ENCODE measurements around the gene MYO3B. TPM values are rescaled to one million over a fixed set of nuclear protein-coding genes. Genes with fewer than 3 reads are reported as not detected.

Gene MYO3B
- total RNA-seq, 1 experiment from 2014 or later: 0.63 TPM

DNA sequence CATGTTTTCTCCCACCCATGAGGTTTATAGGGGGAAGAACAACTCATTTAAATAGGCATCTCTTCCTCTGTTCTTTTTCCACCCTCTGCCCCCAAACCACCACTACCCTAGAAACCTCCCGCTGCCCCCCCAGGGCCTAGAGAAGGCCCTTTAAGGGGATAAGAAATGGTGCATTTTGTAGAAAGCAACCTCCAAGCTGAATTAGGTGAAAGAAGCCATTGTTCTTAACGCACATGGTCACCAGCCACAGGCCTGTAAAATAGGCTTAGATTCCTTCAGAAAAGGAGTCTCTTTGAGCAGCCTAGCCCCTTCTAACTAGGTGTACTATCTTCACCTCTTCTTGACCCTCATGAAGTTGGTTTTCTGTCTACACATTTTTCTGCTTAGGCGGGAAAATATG, 418.6 kb downstream of the MYO3B start:
- WGBS (ENCODE audit: extremely low coverage, insufficient read length, low lambda C conversion rate): no CpG with 5 or more reads among the region's 3 CpGs
- Histone ChIP-seq H2AFZ (ENCODE audit: low read length) (no peak overlapping the region), H3K4ac (ENCODE audit: low read depth, low read length) (no peak overlapping the region), H3K27me3 (ENCODE audit: insufficient read depth, low read length) (no peaks in the 10 kb centered on the region), H3K27ac (ENCODE audit: insufficient read length, low read depth, low read length) (no peak overlapping the region), H3K79me1 (ENCODE audit: insufficient read depth, low read depth, low read length, poor library complexity, severe bottlenecking) (no peaks in the 10 kb centered on the region), H3K4me1 (ENCODE audit: insufficient read depth, low read length) (no peaks in the 10 kb centered on the region), H2BK120ac (ENCODE audit: low read depth, low read length, poor library complexity, severe bottlenecking) (no peak overlapping the region), H4K5ac (ENCODE audit: insufficient read length, low read depth, low read length) (no peak overlapping the region), H3K79me2 (ENCODE audit: insufficient read depth, low read length) (no peaks in the 10 kb centered on the region), H3K9me3 (ENCODE audit: control insufficient read depth, low read depth, low read length) (no peaks in the 10 kb centered on the region), H2BK5ac (ENCODE audit: insufficient read length, low read length) (no peak overlapping the region), H3K18ac (ENCODE audit: insufficient read length, low read depth, low read length) (no peak overlapping the region), H2BK20ac (ENCODE audit: low read depth, low read length, poor library complexity, severe bottlenecking) (no peak overlapping the region), H3K56ac (ENCODE audit: insufficient read length, low read depth, low read length) (no peak overlapping the region), H2AK5ac (ENCODE audit: insufficient read length, low read length) (no peak overlapping the region), H4K91ac (ENCODE audit: insufficient read length, low read depth, low read length) (no peak overlapping the region), H3T11ph (ENCODE audit: low read length) (no peak overlapping the region), H2BK12ac (ENCODE audit: insufficient read length, low read depth, low read length) (no peak overlapping the region), H3K9ac (ENCODE audit: extremely low read depth, insufficient read length, low read length) (no peak overlapping the region), H2BK15ac (ENCODE audit: low read depth, low read length) (no peak overlapping the region), H4K8ac (replicated peaks; ENCODE audit: insufficient read length, low read depth, low read length) (no peak overlapping the region), H4K20me1 (ENCODE audit: control insufficient read depth, insufficient read depth, insufficient read length) (no peaks in the 10 kb centered on the region), H3K23ac (ENCODE audit: insufficient read length, low read depth, low read length) (no peak overlapping the region), H3K4me2 (ENCODE audit: insufficient read depth, insufficient read length, low read length) (no peak overlapping the region), H3K23me2 (ENCODE audit: insufficient read length, low read depth, low read length, poor library complexity, severe bottlenecking) (no peaks in the 10 kb centered on the region), H3K14ac (ENCODE audit: insufficient read depth, low read length) (no peak overlapping the region)
- no peak for DNase-seq
- H3K4me1 Mint-ChIP-seq: peaks cover 2% of the 10 kb centered on the region in 2 experiments; a peak in 2 of 4 replicates
- H3K4me3 Mint-ChIP-seq: no peak overlapping the region
- H3K36me3 Mint-ChIP-seq (ENCODE audit: insufficient read depth in 1 of 3, low read depth in 3 of 3): no peaks in the 10 kb centered on the region
- TF ChIP-seq, protein P1, sequence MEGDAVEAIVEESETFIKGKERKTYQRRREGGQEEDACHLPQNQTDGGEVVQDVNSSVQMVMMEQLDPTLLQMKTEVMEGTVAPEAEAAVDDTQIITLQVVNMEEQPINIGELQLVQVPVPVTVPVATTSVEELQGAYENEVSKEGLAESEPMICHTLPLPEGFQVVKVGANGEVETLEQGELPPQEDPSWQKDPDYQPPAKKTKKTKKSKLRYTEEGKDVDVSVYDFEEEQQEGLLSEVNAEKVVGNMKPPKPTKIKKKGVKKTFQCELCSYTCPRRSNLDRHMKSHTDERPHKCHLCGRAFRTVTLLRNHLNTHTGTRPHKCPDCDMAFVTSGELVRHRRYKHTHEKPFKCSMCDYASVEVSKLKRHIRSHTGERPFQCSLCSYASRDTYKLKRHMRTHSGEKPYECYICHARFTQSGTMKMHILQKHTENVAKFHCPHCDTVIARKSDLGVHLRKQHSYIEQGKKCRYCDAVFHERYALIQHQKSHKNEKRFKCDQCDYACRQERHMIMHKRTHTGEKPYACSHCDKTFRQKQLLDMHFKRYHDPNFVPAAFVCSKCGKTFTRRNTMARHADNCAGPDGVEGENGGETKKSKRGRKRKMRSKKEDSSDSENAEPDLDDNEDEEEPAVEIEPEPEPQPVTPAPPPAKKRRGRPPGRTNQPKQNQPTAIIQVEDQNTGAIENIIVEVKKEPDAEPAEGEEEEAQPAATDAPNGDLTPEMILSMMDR (conservative IDR thresholded peaks at IDR 0.05): no peak
- H3K27me3 Mint-ChIP-seq (ENCODE audit: low read depth): peaks cover 2% of the 10 kb centered on the region
- no peaks in the 10 kb centered on the region for H3K9me3 Mint-ChIP-seq
- no peak overlapping the region for H3K27ac Mint-ChIP-seq

Measured in H9 (cell line).